Fibroblast of gingiva (primary cell): ENCODE data around the gene TANK.
"Not testable (repeated sequence)": the region's sequence is repeated elsewhere in the genome, so short reads cannot be mapped to it uniquely, and the experiment has no call there.

Experiments used
- DNase-seq: peaks from one replicate; pipeline ENCODE4 v3.0.0-alpha.2; 2011; ENCODE audit warnings: low read depth

TANK gene

DNA sequence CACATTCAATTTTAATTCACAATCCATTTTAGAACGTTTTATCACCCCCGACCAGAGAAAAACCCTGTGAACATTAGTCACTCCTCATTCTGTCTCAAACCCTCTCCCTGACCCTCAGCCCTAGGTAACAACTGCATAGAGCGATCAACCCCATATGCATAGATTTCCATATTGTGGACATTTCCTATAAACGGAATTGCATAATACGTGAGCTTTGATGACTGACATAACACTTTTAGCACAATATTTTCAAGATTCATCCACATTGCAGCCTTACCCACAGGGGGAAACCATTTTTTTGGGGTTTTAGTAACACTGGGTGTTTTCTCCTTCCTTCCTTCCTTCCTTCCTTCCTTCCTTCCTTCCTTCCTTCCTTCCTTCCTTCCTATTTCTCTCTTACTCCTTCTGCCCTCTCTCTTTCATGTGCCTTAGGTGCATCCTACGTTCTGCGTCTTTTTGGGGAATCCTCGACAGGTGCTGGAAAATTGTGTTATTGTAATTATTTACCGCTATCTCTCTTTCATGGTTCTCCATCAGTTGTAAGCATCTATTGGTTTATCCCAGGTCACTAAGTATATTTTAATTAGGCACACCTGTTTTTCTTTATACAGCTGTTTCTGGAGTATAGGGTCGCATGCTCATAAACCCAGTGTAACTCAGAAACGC lies 118.5 kb downstream of the TANK start:
- peak; percentile 24 for DNase-seq

DNA sequence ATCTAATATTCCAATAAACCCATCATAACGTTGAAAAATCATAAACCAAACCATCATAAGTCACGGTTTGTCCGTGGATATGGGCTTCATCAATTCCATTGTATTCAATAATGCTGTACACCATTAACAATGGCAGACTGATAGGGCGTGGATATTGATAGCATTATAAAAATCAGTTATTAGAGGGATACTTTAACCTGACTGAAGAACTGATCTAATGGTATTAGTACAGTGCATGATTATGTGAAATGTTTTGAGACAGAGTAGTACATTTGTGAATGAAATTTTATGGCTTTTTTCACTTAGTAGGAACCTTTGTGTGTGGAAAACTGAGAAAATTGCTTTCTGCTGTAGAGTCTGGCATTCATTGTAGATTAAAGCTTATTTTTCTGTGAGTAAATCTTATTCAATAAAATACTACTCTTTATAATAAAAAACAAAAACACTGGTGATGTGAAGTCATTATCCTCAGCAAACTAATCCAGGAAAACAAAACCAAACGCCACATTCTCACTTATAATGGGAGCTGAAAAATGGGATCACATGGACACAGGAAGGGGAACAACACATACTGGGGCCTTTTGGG lies 119.1 kb downstream of the TANK start:
- not testable (repeated sequence) for DNase-seq

DNA sequence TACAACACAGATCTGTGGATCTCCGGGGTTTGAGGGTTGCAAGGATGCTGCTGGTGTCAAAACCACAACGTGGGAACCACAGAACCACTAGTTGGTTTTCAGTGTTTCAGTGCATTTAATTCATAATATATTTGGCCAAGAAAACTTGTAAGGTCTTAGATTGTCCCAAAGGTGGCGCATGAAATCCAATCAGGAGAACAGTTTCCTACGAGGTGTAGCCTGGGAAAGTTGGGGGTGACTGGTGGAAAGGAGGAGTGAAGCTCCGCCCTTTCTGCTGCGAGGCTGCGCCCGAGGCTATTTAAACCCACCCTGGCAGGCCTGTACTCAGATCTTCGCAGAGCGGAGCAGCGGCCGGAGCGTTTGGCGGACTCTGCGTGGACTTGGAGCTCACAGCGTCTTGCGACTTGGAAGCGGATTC lies 120.7 kb downstream of the TANK start:
- peak; percentile 23 for DNase-seq

DNA sequence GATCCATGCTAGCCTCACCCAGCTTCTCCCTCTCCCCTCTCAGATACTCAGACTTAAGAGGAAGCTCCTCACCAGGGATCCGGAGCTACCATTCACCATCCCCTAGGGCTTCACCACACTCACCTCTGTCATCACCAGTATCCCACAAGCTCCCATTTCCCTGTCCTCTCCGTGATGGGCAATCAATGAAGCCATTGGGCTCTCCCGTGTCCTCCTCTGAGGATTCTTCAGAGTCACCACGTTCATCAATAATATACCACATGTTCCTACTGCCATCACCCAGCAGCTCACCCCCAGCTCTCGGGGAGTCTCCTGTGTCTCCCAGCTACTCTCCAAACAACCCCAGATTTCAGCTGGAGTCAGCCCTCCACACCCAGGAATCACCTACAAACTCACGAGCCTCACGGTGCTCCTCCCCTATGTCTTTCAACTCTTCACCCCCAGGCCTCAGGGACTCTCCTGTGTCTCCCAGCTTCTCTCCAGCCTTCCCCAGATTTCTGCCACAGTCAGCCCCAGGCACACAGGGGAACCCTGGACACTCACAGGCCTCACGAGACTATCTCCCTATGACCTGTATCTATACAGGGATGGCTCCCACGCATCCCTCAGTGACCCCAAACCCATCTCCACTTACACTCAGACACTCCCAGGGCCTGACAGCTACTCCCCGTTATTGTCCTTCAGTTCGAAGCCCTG lies 121.5 kb downstream of the TANK start:
- DNase-seq = not testable (repeated sequence)

DNA sequence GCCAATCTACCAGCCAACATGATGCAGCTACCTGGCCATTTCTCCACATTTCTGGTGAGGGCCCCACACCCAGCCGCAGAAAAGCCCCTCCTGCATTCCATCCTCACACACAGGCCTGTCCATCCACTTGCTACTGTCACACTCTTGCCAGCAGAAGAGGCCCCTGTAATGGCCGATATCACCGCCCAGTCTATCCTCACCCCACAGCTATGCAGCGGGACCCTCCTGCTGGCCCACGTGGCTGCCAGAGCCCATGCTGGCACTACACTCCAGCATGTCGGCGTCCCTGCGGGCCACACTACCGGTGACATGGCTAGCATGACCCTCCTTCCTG lies 122.0 kb downstream of the TANK start:
- DNase-seq = not testable (repeated sequence)

DNA sequence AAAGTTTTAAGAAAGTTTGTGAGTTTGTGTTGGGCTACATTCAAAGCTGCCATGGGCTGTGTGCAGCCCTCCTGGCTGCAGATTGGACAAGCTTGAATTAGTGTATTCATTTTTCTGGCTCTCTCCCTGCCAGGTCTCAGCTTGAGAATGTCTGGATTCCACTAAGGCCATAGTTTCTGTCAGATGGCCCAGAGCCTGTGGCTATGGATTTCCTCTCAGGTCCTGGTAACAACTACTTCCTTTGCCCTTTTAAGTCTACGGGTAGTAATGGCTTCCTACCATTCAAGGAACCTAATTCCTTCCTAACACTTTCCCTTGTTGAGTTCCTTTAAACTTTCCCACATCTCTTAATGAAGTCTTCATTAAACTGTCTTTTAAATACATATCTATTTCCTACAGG lies 123.7 kb downstream of the TANK start:
- no peak for DNase-seq
